Heart left ventricle (tissue), 16 donors: ENCODE measurements around the gene C1orf50. TPM values are rescaled to one million over a fixed set of nuclear protein-coding genes. Genes with fewer than 3 reads are reported as not detected.

Source experiments
- ATAC-seq, 4 donors: fragments of 200-7000 bp; cut with Tn5 transposase; one replicate each; pipeline ENCODE4 v1.9.1; 2020 to 2022; ENCODE audit warnings: moderate library complexity in 4 of 4, mild to moderate bottlenecking in 3 of 4, moderate number of reproducible peaks in 1 of 4
- DNase-seq, 5 donors: peaks; one replicate each; pipeline ENCODE4 v3.0.0-alpha.2; 2020
- H3K27ac ChIP-seq, 12 donors: fragments of 200-600 bp; sonication (generic) in 4 of 12; one replicate each; pipeline versions ENCODE4 v1.5.0 to v1.8.0; 2016 to 2022; ENCODE audit warnings: mild to moderate bottlenecking in 2 of 12
- H3K27me3 ChIP-seq, 9 donors: fragments of 200-600 bp; sonication (generic) in 2 of 9; one replicate each; pipeline versions ENCODE4 v1.5.1 to v1.8.0; 2016 to 2022; ENCODE audit warnings: mild to moderate bottlenecking in 3 of 9
- H3K36me3 ChIP-seq, 9 donors: fragments of 200-600 bp; sonication (generic) in 2 of 9; one replicate each; pipeline versions ENCODE4 v1.5.0 to v1.8.0; 2018 to 2022; ENCODE audit warnings: mild to moderate bottlenecking in 2 of 9
- H3K4me1 ChIP-seq, 12 donors: fragments of 200-600 bp; sonication (generic) in 4 of 12; one replicate each; pipeline versions ENCODE4 v1.5.0 to v1.8.0; 2016 to 2022; ENCODE audit warnings: mild to moderate bottlenecking in 3 of 12
- H3K4me3 ChIP-seq, 12 donors: fragments of 200-600 bp; sonication (generic) in 4 of 12; one replicate each; pipeline versions ENCODE4 v1.5.0 to v1.8.0; 2017 to 2022; ENCODE audit warnings: mild to moderate bottlenecking in 9 of 12, moderate library complexity in 4 of 12
- H3K9me3 ChIP-seq, 12 donors: fragments of 200-600 bp; sonication (generic) in 4 of 12; one replicate each; pipeline versions ENCODE4 v1.5.0 to v1.8.0; 2016 to 2022; ENCODE audit warnings: mild to moderate bottlenecking in 1 of 12
- CTCF ChIP-seq, 12 donors: fragments of 200-600 bp; sonication (generic) in 4 of 12; IDR thresholded peaks; one replicate each; pipeline versions ENCODE4 v1.5.0 to v1.8.0; 2018 to 2022; ENCODE audit warnings: antibody characterized with exemption in 12 of 12, mild to moderate bottlenecking in 5 of 12
- POLR2A ChIP-seq, 2 donors: fragments of 450-650 bp; IDR thresholded peaks; one replicate each; pipeline ENCODE4 v1.6.1; 2017; ENCODE audit warnings: antibody characterized with exemption in 2 of 2, mild to moderate bottlenecking in 2 of 2, moderate library complexity in 2 of 2
- WGBS, 4 donors: extraction: QIAGEN DNeasy Blood & Tissue Kit in 2 of 4; methylation state at CpG; one replicate each; pipeline versions ENCODE4 v1.1.5 to v1.1.7; 2013 to 2018; 5-methylcytosine and 5-hydroxymethylcytosine counted together
- intact Hi-C, 10 donors: fragments of 100-400 bp; cut with DNase I; formaldehyde crosslinking; loops; one replicate each; pipeline versions ENCODE4 v1.11.1 to v1.14.2; 2022
- polyA plus RNA-seq, 2 donors: library from polyadenylated mRNA; stranded (reverse); fragments of 200-250 nt; gene quantifications; one replicate each; pipeline ENCODE4 v1.2.3, GENCODE V29; 2013
- total RNA-seq, 9 donors: library from RNA; depleted of rRNA in 2 of 9; stranded (reverse); fragments of >200 nt in 2 of 9; fragmentation: NEBNext Ultra II Directional in 3 of 9; extraction: Animal tissue kit (Norgen Biotek cat#: 25700) in 3 of 9; gene quantifications; one replicate each; pipeline versions ENCODE4 v1.1.0 to v1.2.4, GENCODE V29; 2016 to 2023
- donor health status: ischemic (EF 13 %, LVEDD 7.1; RV severe dilation, severe dysfunction).
- donor health status: healthy with polysubstance abuse.
- donor health status: DM: no; HTN: yes; CAD: no.
- donor health status: DM: no; HTN: no; CAD: no.
- donor health status: ischemic (EF 25% LVEDD 6.9; RV normal size, moderate dysfunction).
- donor health status: ischemic (EF 25% LVEDD 5.7; RV mildly dilated, moderate dysfunction).
- donor health status: healthy.
- donor health status: DM: yes; HTN: yes; CAD: no.
- donor health status: ischemic (EF 35%, LVEDD 5.7; RV mildly dilated, moderate dysfunction).
- donor health status: nonischemic (EF 11% LVEDD 7.7; RV severe dilation, severe dysfunction).
- donor health status: DM: yes; HTN: yes; CAD: no.
- donor health status: PGD.
- donor health status: ischemic (EF 29% LVEDD 5.4; RV normal size, mild dysfunction).
- donor health status: nonischemic (EF 23%, LVEDD 6.1; RV moderate dilation, normal function).

Gene C1orf50
- total and polyA plus RNA-seq, 11 donors = 3.0 to 9.2 (median 5.6) TPM

GRCh38 chr1:42737986-42738677, 28.9 kb upstream of the C1orf50 start:
- Histone ChIP-seq H3K4me1 (peaks cover 0 to 18% (median 0%) of the 10 kb centered on the region in 12 donors), H3K9me3 (no peaks in the 10 kb centered on the region), H3K4me3 (no peak overlapping the region), H3K27me3 (no peaks in the 10 kb centered on the region), H3K36me3 (no peaks in the 10 kb centered on the region), H3K27ac (no peak overlapping the region)
- WGBS, 4 donors = 87 to 90% (median 89%) methylated on average over 12 to 21 of the region's 21 CpGs
- DNase-seq = no peak
- ATAC-seq = no peak
- no peak for TF ChIP-seq CTCF (IDR thresholded peaks at IDR 0.05)
- TF ChIP-seq POLR2A (IDR thresholded peaks at IDR 0.05) = no peak
- intact Hi-C loops = no loop called here

GRCh38 chr1:42738678-42739226, 28.3 kb upstream of the C1orf50 start:
- no peak for DNase-seq
- no peaks in the 10 kb centered on the region for H3K9me3 ChIP-seq
- H3K36me3 ChIP-seq = no peaks in the 10 kb centered on the region
- no peaks in the 10 kb centered on the region for H3K27me3 ChIP-seq
- TF ChIP-seq POLR2A (IDR thresholded peaks at IDR 0.05) (no peak), CTCF (IDR thresholded peaks at IDR 0.05) (no peak)
- ATAC-seq = no peak
- H3K4me1 ChIP-seq = peaks cover 0 to 18% (median 0%) of the 10 kb centered on the region in 12 donors
- intact Hi-C loops = no loop called here
- WGBS, 4 donors = 77 to 86% (median 83%) methylated on average over 8 of the region's 8 CpGs; no CpG with 5 or more reads in 1 of the 4 donors
- H3K4me3 ChIP-seq = no peak overlapping the region
- H3K27ac ChIP-seq = no peak overlapping the region

GRCh38 chr1:42739753-42740700, 27.0 kb upstream of the C1orf50 start, which contains the start of gene CLDN19:
Gene CLDN19 (minus strand): TSS chr1:42740236. CDS start chr1:42740063, 173 bp downstream.
- Histone ChIP-seq H3K27me3 (no peaks in the 10 kb centered on the region), H3K27ac (no peak within 1 kb of the TSS), H3K4me1 (peaks cover 0 to 18% (median 0%) of the 10 kb centered on the region in 12 donors), H3K9me3 (no peaks in the 10 kb centered on the region), H3K4me3 (no peak within 1 kb of the TSS), H3K36me3 (no peaks in the 10 kb centered on the region)
- TF ChIP-seq CTCF (IDR thresholded peaks at IDR 0.05) (no peak), POLR2A (IDR thresholded peaks at IDR 0.05) (no peak)
- 60 to 66% (median 65%) methylated on average over 20 to 27 of the region's 27 CpGs for WGBS, 4 donors
- no peak for ATAC-seq
- no peak for DNase-seq
- intact Hi-C loops = loop anchor here in 6 of 10 donors (10.0 kb wide), 2 partner anchors 395 to 595 kb away; no protein-coding TSS in a partner anchor
